ENCODE data around the gene APMAP. TPM values are rescaled to one million over a fixed set of nuclear protein-coding genes. Genes with fewer than 3 reads are reported as not detected.

The APMAP gene
- total RNA-seq, 1 experiment from 2014 or later = 82.7 TPM

- Histone ChIP-seq H3K9me2 (ENCODE audit: insufficient read depth) (no peaks in the 10 kb centered on the region), H3K79me2 (ENCODE audit: insufficient read depth, low read length) (peaks cover 6% of the 10 kb centered on the region), H3K4me3 (replicated peaks in 1 of 2; ENCODE audit: low read depth in 1 of 2, low read length in 2 of 2) (no peak overlapping the region), H3K27me3 (ENCODE audit: insufficient read depth, low read length) (peaks cover 16% of the 10 kb centered on the region; the same call in 1 of the 2 replicates), H3K4me2 (ENCODE audit: low read length) (no peak overlapping the region), H2AFZ (ENCODE audit: low read depth, low read length, poor library complexity, severe bottlenecking) (no peak overlapping the region), H3K9ac (ENCODE audit: low read length) (no peak overlapping the region), H3K9me3 (ENCODE audit: control insufficient read depth in 1 of 2, insufficient read depth in 1 of 2, low read depth in 1 of 2, low read length in 2 of 2) (no peaks in the 10 kb centered on the region), H3K36me3 (ENCODE audit: control insufficient read depth in 1 of 2, insufficient read depth in 2 of 2, low read length in 2 of 2) (no peaks in the 10 kb centered on the region), H4K20me1 (ENCODE audit: insufficient read depth) (no peaks in the 10 kb centered on the region), H3K4me1 (ENCODE audit: control insufficient read depth in 1 of 2, insufficient read depth in 2 of 2, low read length in 2 of 2) (peaks cover 4 to 24% of the 10 kb centered on the region in 2 experiments; a peak in 3 of 4 replicates), H3K27ac (ENCODE audit: low read depth, low read length) (no peak overlapping the region)
- ATAC-seq = no peak
- BruUV-seq (replicated peaks) = no TSS peak
- ChIA-PET POLR2A (no interaction called here), RAD21 (ENCODE audit: low non-redundant PET in 1 of 2, low total read pairs in 2 of 2, uncharacterized antibody in 2 of 2, unreplicated experiment in 2 of 2) (interaction anchor here in 1 of 2 experiments (1.4 kb wide), 1 partner anchor 182 kb away, joined by 3 read pairs; no protein-coding TSS in a partner anchor), CTCF (interaction anchor here (3.3 to 3.6 kb wide), 2 partner anchors 67 to 402 kb away, joined by 19 to 31 read pairs; no protein-coding TSS in a partner anchor)
- intact Hi-C loops (cut with micrococcal nuclease) = no loop called here
- no peak for DNase-seq (ENCODE audit: low read depth, low spot score)
- TF ChIP-seq EZH2phosphoT487 (IDR thresholded peaks at IDR 0.05; ENCODE audit: borderline replicate concordance) = no peak
- no peak for TF ChIP-seq ATF3 (IDR thresholded peaks at IDR 0.05)
- TF ChIP-seq SIN3A (IDR thresholded peaks at IDR 0.05; ENCODE audit: low read depth) = no peak
- no peak for TF ChIP-seq ZBTB33 (IDR thresholded peaks at IDR 0.05; ENCODE audit: extremely low read depth, insufficient replicate concordance, low read length)
- no peak for TF ChIP-seq CEBPB (IDR thresholded peaks at IDR 0.05; ENCODE audit: low read depth)
- TF ChIP-seq EGR1 (IDR thresholded peaks at IDR 0.05; ENCODE audit: low read depth) = no peak
- no peak for TF ChIP-seq CBX3 (IDR thresholded peaks at IDR 0.05; ENCODE audit: low read depth)
- no peak for TF ChIP-seq ELF1 (IDR thresholded peaks at IDR 0.05; ENCODE audit: borderline replicate concordance, low read depth)
- no peak for TF ChIP-seq POLR2A (IDR thresholded peaks at IDR 0.05; ENCODE audit: borderline replicate concordance, extremely low read depth, insufficient read depth, insufficient read length)
- TF ChIP-seq RAD21 (IDR thresholded peaks at IDR 0.05; ENCODE audit: low read depth) = no peak
- no peak for TF ChIP-seq SRF (IDR thresholded peaks at IDR 0.05; ENCODE audit: low read depth)
- TF ChIP-seq YY1 (IDR thresholded peaks at IDR 0.05; ENCODE audit: extremely low read depth, insufficient replicate concordance, low read depth, low read length) = no peak
- TF ChIP-seq SP1 (IDR thresholded peaks at IDR 0.05; ENCODE audit: low read depth) = no peak
- TF ChIP-seq REST (IDR thresholded peaks at IDR 0.05; ENCODE audit: low read depth) = no peak
- TF ChIP-seq CTCF (IDR thresholded peaks at IDR 0.05 in 2 of 3, conservative IDR thresholded peaks at IDR 0.05 in 1 of 3; ENCODE audit: borderline replicate concordance in 1 of 3, insufficient read depth in 1 of 3, low read depth in 2 of 3, low read length in 2 of 3) = no peak
- no peak for TF ChIP-seq EZH2 (IDR thresholded peaks at IDR 0.05)
- TF ChIP-seq TCF7L2 (IDR thresholded peaks at IDR 0.05; ENCODE audit: borderline replicate concordance, extremely low read depth, insufficient read depth, insufficient read length) = no peak
- TF ChIP-seq ZFX (IDR thresholded peaks at IDR 0.05) = no peak
- TF ChIP-seq POLR2AphosphoS5 (IDR thresholded peaks at IDR 0.05; ENCODE audit: low read depth, low read length) = no peak
These were observed 4.2 kb upstream of the APMAP start for GRCh38 chr20:24996449-24997377.
